GM12872 (cell line): Measurements from ENCODE around the gene CHPF2.
A peak's percentile ranks its signal among the peaks of the same experiment; 100 is the strongest.

Experiments used
- CTCF ChIP-seq: IDR thresholded peaks from 3 replicates; pipeline ENCODE4 v1.5.1; 2011; ENCODE audit warnings: low read depth, mild to moderate bottlenecking, low read length, moderate library complexity; ENCODE audit not compliant: insufficient read depth

CHPF2 gene

DNA sequence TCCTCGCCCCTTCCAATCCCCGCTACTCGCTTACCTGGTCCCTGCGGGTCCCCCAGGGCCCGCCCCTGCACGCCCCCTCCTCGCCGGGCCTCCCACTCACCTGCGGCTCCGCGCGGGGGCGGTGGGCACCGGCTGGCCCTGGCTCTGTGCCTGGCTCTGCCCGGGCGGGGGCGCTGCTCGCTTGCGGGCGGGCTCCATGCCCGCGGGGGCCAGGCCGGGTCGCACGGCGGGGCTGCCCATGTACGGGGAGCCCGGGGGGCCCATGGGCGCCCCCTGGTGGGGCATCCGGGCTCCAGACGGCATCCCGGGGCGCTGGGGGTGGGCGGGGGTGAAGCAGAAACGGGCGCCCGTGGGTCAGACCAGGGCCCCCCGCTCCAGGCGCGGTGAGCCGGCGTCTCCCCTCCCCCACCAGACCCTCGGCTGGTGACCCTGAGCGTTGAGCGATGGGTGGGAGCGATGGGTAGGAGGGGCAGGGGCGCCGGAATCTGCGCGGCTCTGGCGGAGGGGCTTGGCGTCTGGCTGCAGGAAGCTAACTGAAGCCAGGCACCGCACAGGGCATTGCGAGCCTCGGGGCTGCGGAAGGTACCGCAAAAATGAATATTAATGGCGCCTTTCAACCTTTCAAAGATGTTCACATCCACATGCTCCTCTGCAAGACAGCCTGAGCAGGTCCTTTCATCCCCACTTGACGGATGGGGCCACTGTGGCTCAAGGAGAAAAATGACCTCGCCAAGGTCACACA lies 13.2 kb downstream of the CHPF2 start:
- TF ChIP-seq CTCF = peak; percentile 58

DNA sequence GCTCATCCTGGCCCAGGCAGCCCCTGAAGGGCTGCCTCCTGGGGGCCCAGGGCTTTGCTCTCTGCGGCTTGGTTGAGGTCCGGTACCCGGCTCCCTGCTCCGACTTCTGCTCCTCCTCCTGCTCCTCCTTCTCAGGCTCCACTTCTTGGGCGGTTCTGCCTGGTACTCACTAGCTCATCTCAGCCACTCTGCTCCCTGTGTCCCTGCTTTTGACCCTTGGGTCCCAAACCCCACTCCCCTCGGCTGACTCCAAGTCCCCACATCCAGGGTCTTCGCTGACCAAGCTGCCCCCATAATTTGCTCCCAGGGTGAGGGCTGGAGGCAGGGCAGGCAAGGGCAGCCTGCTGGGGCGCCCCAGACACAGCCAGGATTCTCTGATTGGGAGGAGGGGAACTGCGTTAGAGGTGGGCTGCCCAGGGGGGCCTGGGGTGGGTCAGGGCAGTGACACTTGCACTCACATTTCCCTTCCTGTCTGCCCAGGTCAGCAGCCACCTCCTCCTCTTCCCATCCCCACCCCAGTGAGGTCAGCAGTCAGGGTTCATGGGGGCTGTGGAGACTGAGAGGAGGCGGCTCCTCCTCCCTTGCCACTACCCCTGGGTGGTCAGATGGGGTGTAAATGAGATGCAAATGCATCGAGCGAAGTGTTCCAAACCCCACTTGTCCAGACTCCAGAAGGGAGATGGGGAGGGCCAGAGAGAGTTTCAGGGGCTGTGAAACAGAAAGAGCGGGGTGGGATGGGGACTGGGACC lies 14.0 kb downstream of the CHPF2 start:
- no peak for TF ChIP-seq CTCF

GRCh38 chr7:151246851-151247580 lies 14.7 kb downstream of the CHPF2 start:
- TF ChIP-seq CTCF = no peak

- TF ChIP-seq CTCF = no peak
These were observed 15.5 kb downstream of the CHPF2 start for GRCh38 chr7:151247611-151248345.

GRCh38 chr7:151248346-151249033 lies 16.2 kb downstream of the CHPF2 start, which contains the start of gene SMARCD3:
TSS of gene SMARCD3 (minus strand) at chr7:151248694. CDS start at chr7:151248562, 132 bp downstream.
- TF ChIP-seq CTCF = no peak

DNA sequence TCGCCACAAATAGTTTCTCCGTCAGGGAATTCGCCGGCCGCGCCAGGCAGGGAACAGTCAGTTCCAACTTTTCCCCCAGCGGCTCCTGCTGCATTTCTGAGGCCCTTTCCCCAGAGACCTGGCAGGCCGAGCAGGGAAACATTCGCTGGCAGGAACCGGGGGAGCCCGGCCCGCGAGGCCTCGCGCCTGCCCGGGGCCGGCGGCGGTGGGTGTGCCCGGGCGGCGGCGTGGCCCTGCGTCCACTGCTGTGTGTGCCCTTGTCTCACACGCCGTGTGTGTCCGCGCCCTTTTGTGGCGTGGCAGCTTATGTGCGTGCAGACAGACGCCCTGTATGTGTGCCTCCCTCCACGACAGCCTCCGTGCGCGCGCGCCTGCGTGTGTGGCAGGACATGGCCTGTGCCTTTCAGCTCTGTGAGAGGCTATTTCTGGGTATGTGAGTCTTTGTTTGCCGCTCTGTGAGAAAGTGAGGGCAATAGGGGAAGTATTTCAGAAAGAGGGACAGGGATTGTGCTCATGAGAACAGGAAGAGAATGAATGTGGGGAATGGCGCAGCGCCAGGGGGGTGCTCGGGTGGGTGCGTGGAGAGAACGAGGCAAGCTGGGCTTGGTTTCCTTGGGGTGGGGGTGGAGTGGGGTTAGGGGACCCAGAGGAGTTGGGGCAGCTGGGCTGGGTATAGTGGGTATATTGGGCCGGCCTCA lies 16.9 kb downstream of the CHPF2 start:
- no peak for TF ChIP-seq CTCF
